GM19025 (cell line): Measurements from ENCODE around the gene PKNOX2.
"Not testable (repeated sequence)": the region's sequence is repeated elsewhere in the genome, so short reads cannot be mapped to it uniquely, and the experiment has no call there.

ENCODE experiments used
- ATAC-seq: cut with Tn5 transposase; IDR thresholded peaks from one replicate; pipeline ENCODE4 v1.9.1; 2021; ENCODE audit warnings: mild to moderate bottlenecking, low read depth, moderate library complexity; ENCODE audit not compliant: unreplicated experiment

PKNOX2 gene

DNA sequence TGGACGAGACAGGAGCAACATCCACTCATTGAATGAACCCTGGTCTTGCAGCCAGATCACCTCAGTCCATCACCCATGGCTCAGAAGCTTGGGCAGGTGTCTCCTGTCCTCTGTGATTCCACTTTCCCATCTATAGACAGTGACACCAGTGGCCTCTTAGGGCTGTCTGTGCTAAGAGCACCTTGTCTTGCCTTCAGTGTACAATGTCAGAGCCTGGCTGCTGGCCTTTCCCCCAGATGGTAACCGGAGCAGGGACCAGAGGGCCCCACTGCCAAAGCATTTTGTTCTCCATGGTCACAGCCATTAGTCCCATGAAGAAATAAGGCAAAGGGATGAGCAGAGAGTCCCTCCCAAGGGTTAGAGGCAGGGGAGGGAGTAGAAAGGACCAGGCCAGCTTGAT lies 35.4 kb downstream of the PKNOX2 start:
- no peak for ATAC-seq

DNA sequence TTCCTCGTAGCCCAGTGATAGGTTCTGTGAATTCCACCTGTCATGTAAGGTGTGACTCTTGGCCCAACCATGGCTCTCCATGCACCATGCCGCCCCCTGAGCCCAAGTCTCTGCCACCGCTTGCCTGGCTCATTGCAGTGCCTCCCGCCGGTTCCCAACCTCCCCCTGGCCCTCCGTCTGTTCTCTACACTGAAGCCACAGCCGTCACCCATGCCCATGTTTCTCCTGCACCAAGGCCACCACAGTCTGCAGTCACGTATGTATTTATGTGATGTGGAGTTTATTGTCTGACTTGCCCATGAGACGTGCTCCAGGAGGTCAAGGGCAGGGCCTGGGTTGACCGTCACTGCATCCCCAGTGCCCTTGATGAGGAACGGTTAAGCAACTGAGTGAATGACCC lies 35.9 kb downstream of the PKNOX2 start:
- ATAC-seq: no peak

DNA sequence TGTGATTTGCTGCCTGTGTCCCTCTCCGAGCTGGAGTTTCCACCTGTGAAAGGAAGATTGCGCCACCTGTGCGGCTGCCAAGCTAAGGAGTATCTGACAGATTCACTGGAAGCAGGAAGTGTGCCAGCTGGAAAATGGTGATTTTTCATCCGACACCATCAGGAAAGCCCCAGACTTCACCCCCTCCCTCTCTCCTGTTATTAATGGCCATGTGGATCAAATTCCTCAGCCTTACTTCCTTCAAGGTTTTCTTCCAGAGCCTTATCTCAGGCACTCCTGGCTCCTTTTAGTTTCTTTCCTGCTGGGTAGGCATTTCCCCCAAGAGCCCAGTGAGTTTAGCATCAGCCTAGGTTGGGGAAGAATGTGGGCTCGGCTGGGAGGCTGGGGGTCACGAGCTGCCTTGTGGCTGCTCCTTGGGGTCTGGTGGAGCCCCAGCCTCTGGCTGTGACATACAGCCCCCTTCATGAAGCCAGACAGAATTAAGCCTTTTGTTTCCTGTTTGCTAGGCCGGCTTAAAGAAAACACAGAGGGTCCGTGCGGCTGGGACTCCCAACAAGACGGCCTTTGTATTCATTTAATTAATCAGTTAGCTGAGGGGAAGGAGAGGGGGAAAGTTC lies 37.1 kb downstream of the PKNOX2 start:
- ATAC-seq: no peak

GRCh38 chr11:125202362-125202880 lies 37.9 kb downstream of the PKNOX2 start:
- ATAC-seq: no peak

- ATAC-seq: no peak
These were observed 38.4 kb downstream of the PKNOX2 start for GRCh38 chr11:125202977-125203376.

GRCh38 chr11:125207866-125208425 lies 43.4 kb downstream of the PKNOX2 start:
- no peak for ATAC-seq

GRCh38 chr11:125210066-125210465 lies 45.5 kb downstream of the PKNOX2 start:
- ATAC-seq: no peak

GRCh38 chr11:125211191-125211947 lies 46.8 kb downstream of the PKNOX2 start:
- no peak for ATAC-seq

DNA sequence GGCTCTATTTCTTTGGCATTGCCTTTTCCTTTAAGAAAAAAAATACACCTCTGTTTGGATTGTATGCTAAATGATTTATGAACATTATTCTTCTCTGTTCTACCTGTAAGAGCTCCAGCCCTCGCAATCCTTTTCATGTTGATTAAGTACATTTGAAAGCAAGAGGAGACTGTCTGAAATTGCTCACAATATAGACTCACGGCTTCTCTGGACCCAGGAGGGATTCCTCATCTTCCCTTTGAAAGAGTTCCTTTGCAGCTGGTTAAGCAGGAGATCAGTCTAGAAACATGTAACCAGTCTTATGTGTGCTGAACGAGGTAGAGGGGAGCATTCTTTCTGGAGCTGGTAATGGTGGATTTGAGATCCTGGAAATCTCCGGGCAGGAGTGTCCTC lies 47.4 kb downstream of the PKNOX2 start:
- ATAC-seq: no peak

- no peak for ATAC-seq
These were observed 50.3 kb downstream of the PKNOX2 start for GRCh38 chr11:125214601-125215565.

DNA sequence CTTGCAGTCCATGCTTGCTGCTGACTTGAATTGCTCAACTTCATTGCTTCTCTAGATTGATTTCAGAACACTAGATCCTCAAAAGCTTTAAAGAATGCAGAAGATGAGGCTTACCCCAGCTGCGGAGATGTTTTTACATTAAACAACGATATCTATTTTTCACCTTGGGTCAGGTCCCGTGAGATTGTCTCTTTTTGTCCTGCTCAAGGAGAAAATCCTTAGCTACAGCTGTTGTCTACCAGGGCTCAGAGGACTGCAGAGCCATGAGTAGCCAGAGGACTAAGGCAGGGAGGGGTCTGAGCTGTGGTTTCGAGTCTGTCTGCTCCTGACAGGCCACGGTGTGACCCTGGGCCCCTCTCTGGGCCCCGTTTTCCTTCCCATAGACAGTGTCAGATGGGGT lies 51.4 kb downstream of the PKNOX2 start:
- ATAC-seq: no peak

- ATAC-seq: no peak
These were observed 53.8 kb downstream of the PKNOX2 start for GRCh38 chr11:125218336-125218735.

DNA sequence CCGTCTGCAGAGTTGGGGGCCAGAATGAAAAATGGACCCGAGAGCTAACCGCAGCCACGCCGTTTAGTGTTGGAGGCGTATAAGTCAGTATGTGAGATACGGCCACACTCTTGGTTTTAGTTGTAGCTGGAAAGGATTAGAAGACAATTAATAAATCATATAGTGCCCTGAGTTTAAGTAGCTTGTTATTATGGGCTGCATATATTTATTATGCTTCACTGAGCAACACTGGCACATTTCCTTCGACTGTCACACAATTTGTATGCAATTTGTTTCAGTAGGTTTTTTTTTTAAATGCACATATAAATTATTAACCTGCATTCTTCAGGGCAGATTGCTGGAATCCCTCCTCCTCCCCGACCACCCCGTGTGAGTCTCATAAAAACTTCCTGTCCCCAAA lies 56.9 kb downstream of the PKNOX2 start:
- ATAC-seq: no peak

- ATAC-seq: no peak
These were observed 57.9 kb downstream of the PKNOX2 start for GRCh38 chr11:125222494-125222893.

DNA sequence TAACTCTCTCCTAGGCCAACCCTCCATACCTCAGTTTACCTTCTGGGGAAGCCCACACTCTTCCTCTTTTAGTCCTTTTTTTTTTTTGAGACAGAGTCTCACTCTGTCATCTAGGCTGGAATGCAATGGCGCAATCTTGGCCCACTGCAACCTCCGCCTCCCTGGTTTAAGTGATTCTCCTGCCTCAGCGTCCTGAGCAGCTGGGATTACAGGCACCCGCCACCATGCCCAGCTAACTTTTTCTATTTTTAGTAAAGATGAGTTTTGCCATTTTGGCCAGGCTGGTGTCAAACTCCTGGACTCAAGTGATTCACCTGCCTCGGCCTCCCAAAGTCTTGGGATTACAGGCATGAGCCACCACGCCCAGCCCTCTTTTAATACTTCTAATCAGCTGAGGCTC lies 58.6 kb downstream of the PKNOX2 start:
- ATAC-seq: not testable (repeated sequence)

GRCh38 chr11:125223901-125224361 lies 59.4 kb downstream of the PKNOX2 start:
- ATAC-seq: no peak

DNA sequence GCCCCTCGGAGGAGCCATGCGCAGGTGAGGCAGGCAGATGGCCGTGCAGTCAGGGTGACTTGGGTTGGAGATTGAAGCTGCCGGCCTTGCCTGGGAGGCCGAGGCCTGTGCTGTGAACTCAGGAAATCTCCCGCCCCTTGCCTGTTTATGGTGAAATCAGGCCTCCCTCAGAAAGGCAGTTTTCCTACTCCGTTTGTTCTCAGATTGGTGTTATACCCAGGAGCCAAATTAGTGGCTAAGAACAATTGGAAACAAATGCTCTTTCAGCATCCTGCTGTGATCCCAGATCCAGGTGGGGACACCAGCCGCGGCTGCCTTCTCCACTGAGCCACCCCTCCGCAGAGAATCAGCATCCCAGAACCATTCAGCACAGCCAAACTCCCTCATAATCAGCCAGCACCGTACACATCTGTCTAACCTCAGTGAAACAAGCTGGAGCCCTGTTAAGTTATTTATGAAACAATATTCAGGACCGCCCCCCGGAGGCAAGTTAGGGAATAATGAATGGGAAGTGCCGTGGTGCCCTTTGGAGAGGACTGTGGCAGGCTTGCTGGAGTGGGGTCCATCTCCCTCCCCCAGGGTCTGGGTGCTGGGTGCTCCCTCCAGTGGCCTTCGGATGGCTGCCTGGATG lies 60.0 kb downstream of the PKNOX2 start:
- ATAC-seq: no peak

- ATAC-seq: no peak
These were observed 60.9 kb downstream of the PKNOX2 start for GRCh38 chr11:125225401-125225800.

DNA sequence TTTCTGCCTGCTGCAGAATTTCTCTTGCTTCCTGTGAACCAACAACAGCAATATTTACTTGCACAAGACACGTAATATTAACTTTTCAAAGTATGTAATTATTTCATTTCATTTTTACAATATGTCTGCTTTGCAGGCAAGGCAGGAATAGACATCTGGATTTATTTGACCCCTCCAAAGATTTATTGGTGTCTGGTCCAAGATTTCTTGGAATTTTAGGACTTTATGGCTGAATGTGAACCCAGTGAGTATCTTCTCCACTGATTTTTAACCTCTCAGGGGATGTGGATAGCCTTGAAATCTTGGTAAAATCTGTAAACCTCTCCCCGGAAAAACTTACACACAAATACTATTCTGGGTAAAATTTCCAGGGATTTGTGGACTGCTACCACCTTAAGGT lies 61.5 kb downstream of the PKNOX2 start:
- ATAC-seq: no peak

GRCh38 chr11:125226706-125227105 lies 62.2 kb downstream of the PKNOX2 start:
- ATAC-seq: no peak
